MCF 10A (cell line): ENCODE measurements around the gene CHRNB4. TPM values are rescaled to one million over a fixed set of nuclear protein-coding genes. Genes with fewer than 3 reads are reported as not detected.

ENCODE experiments used
- Bru-seq: library from RNA; stranded (reverse); fragments of 400-500 nt; gene quantifications from one replicate; lab custom pipeline; 2021; lab: Mats Ljungman, UMichigan
- BruChase-seq, 2 experiments: library from RNA; stranded (reverse); fragments of 400-500 nt; gene quantifications; one replicate each; lab custom pipeline; 2021; lab: Mats Ljungman, UMichigan
- BruUV-seq: library from RNA; stranded (reverse); fragments of 400-500 nt; replicated peaks from 2 replicates; lab custom pipeline; 2021; lab: Mats Ljungman, UMichigan
- CTCF ChIA-PET: fragments of 300-600 bp; sonication (Branson Sonifier 250); formaldehyde crosslinking; extraction: SDS; loops from one replicate; lab custom pipeline; 2021; ENCODE audit warnings: antibody characterized with exemption, inconsistent platforms; lab: Yijun Ruan, JAX
- POLR2A ChIA-PET: fragments of 300-600, 350-650 bp; sonication (Branson Sonifier 250); formaldehyde crosslinking; extraction: SDS; loops from one replicate; lab custom pipeline; 2020; ENCODE audit warnings: antibody characterized with exemption, inconsistent platforms; lab: Yijun Ruan, JAX
- DNase-seq: peaks from one replicate; pipeline ENCODE4 v3.0.0-alpha.2; 2018; ENCODE audit not compliant: unreplicated experiment
- H3K27ac Mint-ChIP-seq: one replicate; pipeline ENCODE4 v1.8.0; 2022; ENCODE audit warnings: mild to moderate bottlenecking, low read depth, mixed read lengths; ENCODE audit not compliant: unreplicated experiment
- H3K27me3 Mint-ChIP-seq: one replicate; pipeline ENCODE4 v1.8.0; 2022; ENCODE audit warnings: mixed read lengths; ENCODE audit not compliant: insufficient read depth, unreplicated experiment
- H3K36me3 Mint-ChIP-seq: one replicate; pipeline ENCODE4 v1.8.0; 2022; ENCODE audit warnings: mild to moderate bottlenecking, moderate library complexity, mixed read lengths; ENCODE audit not compliant: insufficient read depth, unreplicated experiment
- H3K4me1 Mint-ChIP-seq: one replicate; pipeline ENCODE4 v1.8.0; 2022; ENCODE audit warnings: mixed read lengths; ENCODE audit not compliant: insufficient read depth, unreplicated experiment
- H3K4me3 Mint-ChIP-seq: one replicate; pipeline ENCODE4 v1.8.0; 2022; ENCODE audit warnings: mild to moderate bottlenecking, moderate library complexity, mixed read lengths; ENCODE audit not compliant: unreplicated experiment
- H3K9me3 Mint-ChIP-seq: one replicate; pipeline ENCODE4 v1.8.0; 2022; ENCODE audit warnings: mixed read lengths; ENCODE audit not compliant: unreplicated experiment
- CTCF ChIP-seq: fragments of 200-600 bp; IDR thresholded peaks from one replicate; pipeline ENCODE4 v1.8.0; 2022; ENCODE audit warnings: antibody characterized with exemption, mild to moderate bottlenecking; ENCODE audit not compliant: unreplicated experiment
- intact Hi-C: fragments of 100-400 bp; cut with micrococcal nuclease; formaldehyde crosslinking; loops from 2 replicates; pipeline ENCODE4 v1.14.1; 2022
- long read RNA-seq: library from polyadenylated mRNA; stranded (forward); transcript quantifications from one replicate; pipeline ENCODE4 v2.0.0, GENCODE V29; 2022
- total RNA-seq: library from RNA; stranded (reverse); gene quantifications from 2 replicates; pipeline ENCODE4 v1.2.3, GENCODE V29; 2022

The CHRNB4 gene
- not detected in 2 replicates for total RNA-seq
- Bru-seq, nascent RNA, result not detected
- percentile 3 among the genes with signal in this experiment for BruChase-seq, experiment 1, labeled RNA remaining after a 6-hour chase
- percentile 15 among the genes with signal in this experiment for BruChase-seq, experiment 2, labeled RNA remaining after a 2-hour chase
- long read RNA-seq, result 0 reads

- ChIA-PET CTCF (interaction anchor here (1.0 to 8.7 kb wide), 2 partner anchors 67 to 110 kb away, joined by 3 to 88 read pairs; no protein-coding TSS in a partner anchor), POLR2A (no interaction called here)
- Mint-ChIP-seq H3K27ac (no peak within 1 kb of the TSS), H3K27me3 (no peaks in the 10 kb centered on the region), H3K9me3 (no peaks in the 10 kb centered on the region), H3K36me3 (no peaks in the 10 kb centered on the region), H3K4me1 (no peaks in the 10 kb centered on the region), H3K4me3 (no peak within 1 kb of the TSS)
- TF ChIP-seq CTCF, result no peak
- no TSS peak for BruUV-seq
- intact Hi-C loops, result no loop called here
- DNase-seq, result no peak
Measured at GRCh38 chr15:78641102-78641748, at the start of gene CHRNB4. TSS of gene CHRNB4 (minus strand) at chr15:78641210. CDS start at chr15:78641133, 77 bp downstream.

GRCh38 chr15:78689626-78690025, 48.6 kb upstream of the CHRNB4 start:
- no peak for DNase-seq
- TF ChIP-seq CTCF, result no peak
- H3K27ac Mint-ChIP-seq, result no peak overlapping the region
- no peak overlapping the region for H3K4me3 Mint-ChIP-seq
- H3K9me3 Mint-ChIP-seq, result no peaks in the 10 kb centered on the region
- no TSS peak for BruUV-seq
- H3K36me3 Mint-ChIP-seq, result no peaks in the 10 kb centered on the region
- intact Hi-C loops, result no loop called here
- CTCF ChIA-PET, result interaction anchor here (1.1 kb wide), 1 partner anchor 20 kb away, joined by 3 read pairs; no protein-coding TSS in a partner anchor
- H3K4me1 Mint-ChIP-seq, result no peaks in the 10 kb centered on the region
- H3K27me3 Mint-ChIP-seq, result no peaks in the 10 kb centered on the region
- POLR2A ChIA-PET, result no interaction called here

GRCh38 chr15:78685925-78686324, 44.9 kb upstream of the CHRNB4 start:
- intact Hi-C loops, result no loop called here
- ChIA-PET POLR2A (interaction anchor here (0.9 kb wide), 1 partner anchor 9 kb away, joined by 3 read pairs; no protein-coding TSS in a partner anchor), CTCF (interaction anchor here (1.3 to 2.5 kb wide), 2 partner anchors 24 to 66 kb away, joined by 3 to 10 read pairs; no protein-coding TSS in a partner anchor)
- Mint-ChIP-seq H3K9me3 (no peaks in the 10 kb centered on the region), H3K27ac (no peak overlapping the region), H3K4me1 (no peaks in the 10 kb centered on the region), H3K27me3 (no peaks in the 10 kb centered on the region), H3K36me3 (no peaks in the 10 kb centered on the region), H3K4me3 (no peak overlapping the region)
- DNase-seq, result no peak
- TF ChIP-seq CTCF, result no peak
- BruUV-seq, result no TSS peak

GRCh38 chr15:78685159-78685921, 44.3 kb upstream of the CHRNB4 start:
- CTCF ChIA-PET, result interaction anchor here (1.0 to 2.5 kb wide), 3 partner anchors 25 to 66 kb away, joined by 3 to 10 read pairs (median 5); no protein-coding TSS in a partner anchor
- no TSS peak for BruUV-seq

More at GRCh38 chr15:78685159-78685921, 44.3 kb upstream of the CHRNB4 start:
- POLR2A ChIA-PET, result interaction anchor here (0.9 kb wide), 1 partner anchor 10 kb away, joined by 3 read pairs; no protein-coding TSS in a partner anchor
- Mint-ChIP-seq H3K9me3 (no peaks in the 10 kb centered on the region), H3K27ac (no peak overlapping the region), H3K4me3 (no peak overlapping the region), H3K27me3 (no peaks in the 10 kb centered on the region), H3K4me1 (no peaks in the 10 kb centered on the region), H3K36me3 (no peaks in the 10 kb centered on the region)
- TF ChIP-seq CTCF, result no peak
- DNase-seq, result no peak
- intact Hi-C loops, result no loop called here
